MM.1S (cell line): ENCODE data around the gene SPRYD7.

ENCODE experiments used
- DNase-seq: peaks from one replicate; pipeline ENCODE4 v3.0.0-alpha.2; 2015
- H2AFZ ChIP-seq: fragments of 300-600 bp; sonication (generic); 2 replicates; pipeline ENCODE4 v1.6.0; 2016; ENCODE audit warnings: antibody characterized with exemption, low read length
- H3F3A ChIP-seq: fragments of 300-600 bp; sonication (generic); 2 replicates; pipeline ENCODE4 v1.6.1; 2016; ENCODE audit warnings: mild to moderate bottlenecking, antibody characterized with exemption, low read length, moderate library complexity, mixed read lengths; ENCODE audit not compliant: insufficient read depth
- H3K27ac ChIP-seq: fragments of 300-600 bp; sonication (generic); 2 replicates; pipeline ENCODE4 v1.5.1; 2016; ENCODE audit warnings: mild to moderate bottlenecking, low read length
- H3K27me3 ChIP-seq: fragments of 300-600 bp; sonication (generic); replicated peaks from 2 replicates; pipeline ENCODE4 v1.6.0; 2016; ENCODE audit warnings: low read length; ENCODE audit not compliant: insufficient read depth
- H3K36me3 ChIP-seq: fragments of 300-600 bp; sonication (generic); replicated peaks from 2 replicates; pipeline ENCODE4 v1.6.1; 2016; ENCODE audit warnings: mild to moderate bottlenecking, low read length, mixed read lengths; ENCODE audit not compliant: insufficient read depth
- H3K4me1 ChIP-seq: fragments of 300-600 bp; sonication (generic); 2 replicates; pipeline ENCODE4 v1.6.1; 2016; ENCODE audit warnings: low read length, mixed read lengths
- H3K4me2 ChIP-seq: fragments of 300-600 bp; sonication (generic); 2 replicates; pipeline ENCODE4 v1.6.0; 2016; ENCODE audit warnings: low read depth, low read length
- H3K4me3 ChIP-seq: fragments of 300-600 bp; sonication (generic); 2 replicates; pipeline ENCODE4 v1.5.1; 2016; ENCODE audit warnings: low read length, mixed read lengths
- H3K79me2 ChIP-seq: fragments of 300-600 bp; sonication (generic); 2 replicates; pipeline ENCODE4 v1.6.1; 2016; ENCODE audit warnings: mixed run types, low read length, mixed read lengths
- H3K9ac ChIP-seq: fragments of 300-600 bp; sonication (generic); 2 replicates; pipeline ENCODE4 v1.6.1; 2016; ENCODE audit warnings: low read length, mixed read lengths
- H3K9me2 ChIP-seq: fragments of 300-600 bp; sonication (generic); replicated peaks from 2 replicates; pipeline ENCODE4 v1.6.1; 2016; ENCODE audit warnings: mild to moderate bottlenecking, low read length, mixed read lengths; ENCODE audit not compliant: insufficient read depth
- H3K9me3 ChIP-seq: fragments of 300-600 bp; sonication (generic); replicated peaks from 2 replicates; pipeline ENCODE4 v1.6.1; 2016; ENCODE audit warnings: mild to moderate bottlenecking, low read length, mixed read lengths; ENCODE audit not compliant: insufficient read depth
- H4K20me1 ChIP-seq: fragments of 300-600 bp; sonication (generic); 2 replicates; pipeline ENCODE4 v1.6.1; 2016; ENCODE audit warnings: mild to moderate bottlenecking, low read length, moderate library complexity, mixed read lengths; ENCODE audit not compliant: insufficient read depth
- EZH2 ChIP-seq: fragments of 300-600 bp; sonication (generic); optimal IDR thresholded peaks from 2 replicates; pipeline ENCODE3; 2017; ENCODE audit warnings: low read depth, mild to moderate bottlenecking, antibody characterized with exemption, low read length, mixed read lengths
- EZH2phosphoT487 ChIP-seq: fragments of 300-600 bp; sonication (generic); IDR thresholded peaks from 2 replicates; pipeline ENCODE4 v1.6.1; 2018; ENCODE audit warnings: antibody characterized with exemption, low read length
- TF ChIP-seq, protein P1 (sequence below): fragments of 300-600 bp; sonication (generic); IDR thresholded peaks from 2 replicates; pipeline ENCODE4 v1.5.1; 2016; ENCODE audit warnings: antibody characterized with exemption, low read length, mixed read lengths

SPRYD7 gene

GRCh38 chr13:49933511-49933910 is 2.6 kb downstream of the SPRYD7 start:
- H3K4me3 ChIP-seq: no peak overlapping the region
- no peaks in the 10 kb centered on the region for H3K79me2 ChIP-seq
- H2AFZ ChIP-seq: no peak overlapping the region
- H3K9ac ChIP-seq: no peak overlapping the region
- H3K27me3 ChIP-seq: no peaks in the 10 kb centered on the region
- no peaks in the 10 kb centered on the region for H3K9me2 ChIP-seq
- no peaks in the 10 kb centered on the region for H4K20me1 ChIP-seq
- H3K4me1 ChIP-seq: no peaks in the 10 kb centered on the region
- H3F3A ChIP-seq: no peaks in the 10 kb centered on the region
- DNase-seq: no peak
- no peak overlapping the region for H3K27ac ChIP-seq
- H3K9me3 ChIP-seq: no peaks in the 10 kb centered on the region
- H3K36me3 ChIP-seq: no peaks in the 10 kb centered on the region
- no peak overlapping the region for H3K4me2 ChIP-seq
- no peak for TF ChIP-seq EZH2
- TF ChIP-seq EZH2phosphoT487: no peak
- TF ChIP-seq, protein P1, sequence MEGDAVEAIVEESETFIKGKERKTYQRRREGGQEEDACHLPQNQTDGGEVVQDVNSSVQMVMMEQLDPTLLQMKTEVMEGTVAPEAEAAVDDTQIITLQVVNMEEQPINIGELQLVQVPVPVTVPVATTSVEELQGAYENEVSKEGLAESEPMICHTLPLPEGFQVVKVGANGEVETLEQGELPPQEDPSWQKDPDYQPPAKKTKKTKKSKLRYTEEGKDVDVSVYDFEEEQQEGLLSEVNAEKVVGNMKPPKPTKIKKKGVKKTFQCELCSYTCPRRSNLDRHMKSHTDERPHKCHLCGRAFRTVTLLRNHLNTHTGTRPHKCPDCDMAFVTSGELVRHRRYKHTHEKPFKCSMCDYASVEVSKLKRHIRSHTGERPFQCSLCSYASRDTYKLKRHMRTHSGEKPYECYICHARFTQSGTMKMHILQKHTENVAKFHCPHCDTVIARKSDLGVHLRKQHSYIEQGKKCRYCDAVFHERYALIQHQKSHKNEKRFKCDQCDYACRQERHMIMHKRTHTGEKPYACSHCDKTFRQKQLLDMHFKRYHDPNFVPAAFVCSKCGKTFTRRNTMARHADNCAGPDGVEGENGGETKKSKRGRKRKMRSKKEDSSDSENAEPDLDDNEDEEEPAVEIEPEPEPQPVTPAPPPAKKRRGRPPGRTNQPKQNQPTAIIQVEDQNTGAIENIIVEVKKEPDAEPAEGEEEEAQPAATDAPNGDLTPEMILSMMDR: no peak

DNA sequence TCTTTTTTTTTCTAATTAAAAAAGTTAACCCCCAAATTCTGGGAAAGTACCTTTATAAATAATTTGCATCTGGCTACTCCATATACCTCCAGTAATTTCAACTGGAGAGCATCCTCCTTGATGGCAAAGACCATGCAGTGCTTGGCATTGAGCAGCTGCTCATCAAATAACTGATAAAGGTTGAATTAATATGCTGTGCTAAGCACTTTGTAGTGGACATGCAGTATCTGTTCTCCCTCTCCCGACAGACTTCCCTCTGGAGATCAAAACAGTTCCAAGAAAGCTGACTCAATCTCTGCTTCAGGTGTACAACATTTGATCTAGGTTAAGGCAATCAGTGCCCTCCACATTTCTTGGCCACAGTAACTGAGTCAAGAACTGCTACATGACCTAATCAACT is 3.3 kb downstream of the SPRYD7 start:
- H3K36me3 ChIP-seq: no peaks in the 10 kb centered on the region
- no peaks in the 10 kb centered on the region for H3F3A ChIP-seq
- no peak overlapping the region for H3K27ac ChIP-seq
- DNase-seq: no peak
- no peaks in the 10 kb centered on the region for H3K79me2 ChIP-seq
- no peaks in the 10 kb centered on the region for H3K9me3 ChIP-seq
- H3K9me2 ChIP-seq: no peaks in the 10 kb centered on the region
- H3K4me1 ChIP-seq: no peaks in the 10 kb centered on the region
- H2AFZ ChIP-seq: no peak overlapping the region
- no peak overlapping the region for H3K4me2 ChIP-seq
- TF ChIP-seq, protein P1: no peak
- TF ChIP-seq EZH2 (no peak), EZH2phosphoT487 (no peak)
- no peak overlapping the region for H3K4me3 ChIP-seq
- no peaks in the 10 kb centered on the region for H3K27me3 ChIP-seq
- H3K9ac ChIP-seq: no peak overlapping the region
- H4K20me1 ChIP-seq: no peaks in the 10 kb centered on the region

GRCh38 chr13:49932066-49932465 is 4.1 kb downstream of the SPRYD7 start:
- Histone ChIP-seq H3K9me3 (no peaks in the 10 kb centered on the region), H3K9me2 (no peaks in the 10 kb centered on the region), H2AFZ (no peak overlapping the region), H3K27me3 (no peaks in the 10 kb centered on the region), H4K20me1 (no peaks in the 10 kb centered on the region), H3K4me3 (no peak overlapping the region), H3K36me3 (no peaks in the 10 kb centered on the region), H3F3A (no peaks in the 10 kb centered on the region), H3K4me2 (no peak overlapping the region), H3K4me1 (no peaks in the 10 kb centered on the region), H3K79me2 (no peaks in the 10 kb centered on the region), H3K27ac (no peak overlapping the region), H3K9ac (no peak overlapping the region)
- TF ChIP-seq EZH2 (no peak), EZH2phosphoT487 (no peak)
- TF ChIP-seq, protein P1: no peak
- DNase-seq: no peak
